HL-60 (cell line): Measurements from ENCODE around the gene MTFP1.

ENCODE experiments used
- DNase-seq, 2 experiments: peaks; one replicate each; pipeline ENCODE4 v3.0.0-alpha.2; 2010 to 2020; ENCODE audit warnings: low read depth in 1 of 2, low spot score in 1 of 2
- H3K27ac ChIP-seq: fragments of 250-450 bp; sonication (Bioruptor Pico); replicated peaks from 2 replicates; pipeline ENCODE4 v1.5.1; 2020; ENCODE audit warnings: mild to moderate bottlenecking, moderate library complexity
- H3K27me3 ChIP-seq: fragments of 250-450 bp; sonication (Bioruptor Pico); 2 replicates; pipeline ENCODE4 v1.5.1; 2021; ENCODE audit warnings: mild to moderate bottlenecking, moderate library complexity; ENCODE audit not compliant: insufficient read depth, poor library complexity, severe bottlenecking
- H3K4me3 ChIP-seq: replicated peaks from 2 replicates; pipeline ENCODE4 v1.5.1; 2011; ENCODE audit warnings: mild to moderate bottlenecking, control low read depth, low read length; ENCODE audit not compliant: insufficient read depth
- GABPA ChIP-seq: IDR thresholded peaks from 2 replicates; pipeline ENCODE4 v1.6.1; 2012; ENCODE audit warnings: low read depth
- POLR2AphosphoS5 ChIP-seq: IDR thresholded peaks from 2 replicates; pipeline ENCODE4 v1.6.1; 2012; ENCODE audit warnings: low read depth
- SPI1 ChIP-seq: IDR thresholded peaks from 2 replicates; pipeline ENCODE4 v1.6.1; 2012; ENCODE audit warnings: low read depth, mild to moderate bottlenecking, borderline replicate concordance
- TF ChIP-seq, protein P1 (sequence below): IDR thresholded peaks from 2 replicates; pipeline ENCODE4 v1.6.1; 2012; ENCODE audit warnings: low read depth; ENCODE audit not compliant: insufficient replicate concordance
- TF ChIP-seq, protein P2 (sequence below): IDR thresholded peaks from one replicate; pipeline ENCODE4 v1.5.1; 2011; ENCODE audit warnings: low read length, control low read depth, inconsistent platforms; ENCODE audit not compliant: insufficient read depth

MTFP1 gene

DNA sequence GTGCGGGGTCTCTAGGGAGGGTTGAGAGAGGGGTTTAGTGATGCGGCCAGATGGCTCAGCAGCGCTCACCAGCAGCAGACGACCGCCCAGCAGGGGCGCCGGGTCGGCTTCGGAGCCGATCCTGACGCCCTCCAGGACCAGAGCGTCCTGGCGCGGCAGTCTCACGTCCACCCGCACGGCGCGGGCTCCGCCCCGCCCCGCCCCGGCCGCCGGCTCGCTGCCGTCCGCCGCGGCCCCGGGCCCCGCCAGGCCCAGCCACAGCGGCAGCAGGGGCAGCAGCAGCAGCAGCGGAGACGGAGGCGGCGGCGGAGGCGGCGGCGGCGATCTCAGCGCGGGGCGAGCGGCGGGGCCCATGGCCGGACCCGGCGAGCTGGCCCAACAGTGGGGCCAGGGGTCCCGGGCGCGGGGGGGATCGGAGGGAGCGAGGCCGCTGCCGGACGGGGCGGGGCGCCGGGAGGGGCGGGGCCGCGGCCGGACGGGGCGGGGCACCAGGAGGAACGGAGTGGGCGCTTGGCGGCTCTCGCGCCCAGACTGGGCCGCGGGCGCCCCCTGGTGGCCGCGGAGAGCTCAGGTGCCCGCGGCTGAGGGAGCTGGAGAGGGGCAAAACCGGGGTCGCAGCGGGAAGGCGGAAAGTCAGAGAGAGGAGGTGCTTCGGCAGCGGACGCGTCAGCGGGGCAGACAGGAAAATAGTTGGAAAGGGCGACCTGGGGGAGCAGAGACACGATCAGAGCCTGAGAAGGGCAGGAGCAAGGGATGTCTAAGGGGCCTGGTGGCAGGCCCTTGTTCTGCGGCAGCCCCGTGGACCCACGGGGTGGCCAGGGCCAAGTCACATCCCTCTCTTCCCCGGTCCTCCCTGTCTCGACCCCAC lies 38.4 kb upstream of the MTFP1 start, which contains the start of gene RNF215:
TSS of gene RNF215 (minus strand) at position 452 of the 868 bp plus-strand sequence. CDS start at position 354, 98 bp downstream.
- H3K27ac ChIP-seq: no peak within 1 kb of the TSS
- peak; percentile 53 to 54 for DNase-seq
- H3K4me3 ChIP-seq: peak within 1 kb of the TSS; percentile 45

DNA sequence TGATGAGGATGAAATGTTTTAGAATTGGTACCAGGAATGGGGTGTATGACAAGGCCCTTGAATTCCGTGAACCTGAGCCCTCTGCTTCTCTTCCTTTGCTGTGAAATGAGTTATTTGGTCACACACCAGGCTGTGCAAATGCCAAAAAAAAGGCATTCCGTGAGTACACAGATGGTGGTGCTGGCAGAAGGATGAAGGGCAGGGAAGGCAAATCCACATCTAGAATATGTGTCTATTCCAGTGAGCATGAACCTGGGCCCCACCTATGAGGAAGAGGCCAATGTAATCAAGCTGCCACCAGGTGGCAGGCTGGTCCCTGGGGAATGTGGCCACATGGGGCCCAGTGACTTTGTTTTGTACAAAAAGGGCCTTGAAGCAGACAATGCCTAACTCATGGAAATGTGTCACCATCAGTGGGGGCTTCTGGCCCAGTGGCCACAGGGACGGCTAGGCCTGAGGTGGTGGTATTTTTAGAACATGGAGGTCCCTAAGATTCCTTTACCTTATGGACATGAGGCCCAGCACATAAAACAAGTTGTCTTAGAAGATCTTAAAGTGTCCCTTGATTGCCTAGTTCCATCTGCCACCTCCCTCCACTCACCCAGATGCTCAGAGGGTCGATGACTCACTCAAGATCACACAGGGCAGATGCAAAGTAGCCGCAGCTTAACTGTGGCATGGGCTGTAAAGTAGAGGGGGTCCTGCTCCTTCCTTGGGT lies 34.4 kb upstream of the MTFP1 start:
- H3K27ac ChIP-seq: no peak overlapping the region
- TF ChIP-seq GABPA (no peak), SPI1 (peak; percentile 22; the same call in 1 of the 2 replicates), POLR2AphosphoS5 (no peak)
- TF ChIP-seq, protein P1, sequence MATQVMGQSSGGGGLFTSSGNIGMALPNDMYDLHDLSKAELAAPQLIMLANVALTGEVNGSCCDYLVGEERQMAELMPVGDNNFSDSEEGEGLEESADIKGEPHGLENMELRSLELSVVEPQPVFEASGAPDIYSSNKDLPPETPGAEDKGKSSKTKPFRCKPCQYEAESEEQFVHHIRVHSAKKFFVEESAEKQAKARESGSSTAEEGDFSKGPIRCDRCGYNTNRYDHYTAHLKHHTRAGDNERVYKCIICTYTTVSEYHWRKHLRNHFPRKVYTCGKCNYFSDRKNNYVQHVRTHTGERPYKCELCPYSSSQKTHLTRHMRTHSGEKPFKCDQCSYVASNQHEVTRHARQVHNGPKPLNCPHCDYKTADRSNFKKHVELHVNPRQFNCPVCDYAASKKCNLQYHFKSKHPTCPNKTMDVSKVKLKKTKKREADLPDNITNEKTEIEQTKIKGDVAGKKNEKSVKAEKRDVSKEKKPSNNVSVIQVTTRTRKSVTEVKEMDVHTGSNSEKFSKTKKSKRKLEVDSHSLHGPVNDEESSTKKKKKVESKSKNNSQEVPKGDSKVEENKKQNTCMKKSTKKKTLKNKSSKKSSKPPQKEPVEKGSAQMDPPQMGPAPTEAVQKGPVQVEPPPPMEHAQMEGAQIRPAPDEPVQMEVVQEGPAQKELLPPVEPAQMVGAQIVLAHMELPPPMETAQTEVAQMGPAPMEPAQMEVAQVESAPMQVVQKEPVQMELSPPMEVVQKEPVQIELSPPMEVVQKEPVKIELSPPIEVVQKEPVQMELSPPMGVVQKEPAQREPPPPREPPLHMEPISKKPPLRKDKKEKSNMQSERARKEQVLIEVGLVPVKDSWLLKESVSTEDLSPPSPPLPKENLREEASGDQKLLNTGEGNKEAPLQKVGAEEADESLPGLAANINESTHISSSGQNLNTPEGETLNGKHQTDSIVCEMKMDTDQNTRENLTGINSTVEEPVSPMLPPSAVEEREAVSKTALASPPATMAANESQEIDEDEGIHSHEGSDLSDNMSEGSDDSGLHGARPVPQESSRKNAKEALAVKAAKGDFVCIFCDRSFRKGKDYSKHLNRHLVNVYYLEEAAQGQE: no peak
- TF ChIP-seq, protein P2, sequence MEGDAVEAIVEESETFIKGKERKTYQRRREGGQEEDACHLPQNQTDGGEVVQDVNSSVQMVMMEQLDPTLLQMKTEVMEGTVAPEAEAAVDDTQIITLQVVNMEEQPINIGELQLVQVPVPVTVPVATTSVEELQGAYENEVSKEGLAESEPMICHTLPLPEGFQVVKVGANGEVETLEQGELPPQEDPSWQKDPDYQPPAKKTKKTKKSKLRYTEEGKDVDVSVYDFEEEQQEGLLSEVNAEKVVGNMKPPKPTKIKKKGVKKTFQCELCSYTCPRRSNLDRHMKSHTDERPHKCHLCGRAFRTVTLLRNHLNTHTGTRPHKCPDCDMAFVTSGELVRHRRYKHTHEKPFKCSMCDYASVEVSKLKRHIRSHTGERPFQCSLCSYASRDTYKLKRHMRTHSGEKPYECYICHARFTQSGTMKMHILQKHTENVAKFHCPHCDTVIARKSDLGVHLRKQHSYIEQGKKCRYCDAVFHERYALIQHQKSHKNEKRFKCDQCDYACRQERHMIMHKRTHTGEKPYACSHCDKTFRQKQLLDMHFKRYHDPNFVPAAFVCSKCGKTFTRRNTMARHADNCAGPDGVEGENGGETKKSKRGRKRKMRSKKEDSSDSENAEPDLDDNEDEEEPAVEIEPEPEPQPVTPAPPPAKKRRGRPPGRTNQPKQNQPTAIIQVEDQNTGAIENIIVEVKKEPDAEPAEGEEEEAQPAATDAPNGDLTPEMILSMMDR: peak; percentile 83
- DNase-seq: peak in 1 of 2 experiments; percentile 78
- H3K4me3 ChIP-seq: no peak overlapping the region
- H3K27me3 ChIP-seq: no peaks in the 10 kb centered on the region

More for the DNA sequence above, 38.4 kb upstream of the MTFP1 start, which contains the start of gene RNF215:
- no peaks in the 10 kb centered on the region for H3K27me3 ChIP-seq
- TF ChIP-seq, protein P2: peak; percentile 43
- TF ChIP-seq, protein P1: no peak

DNA sequence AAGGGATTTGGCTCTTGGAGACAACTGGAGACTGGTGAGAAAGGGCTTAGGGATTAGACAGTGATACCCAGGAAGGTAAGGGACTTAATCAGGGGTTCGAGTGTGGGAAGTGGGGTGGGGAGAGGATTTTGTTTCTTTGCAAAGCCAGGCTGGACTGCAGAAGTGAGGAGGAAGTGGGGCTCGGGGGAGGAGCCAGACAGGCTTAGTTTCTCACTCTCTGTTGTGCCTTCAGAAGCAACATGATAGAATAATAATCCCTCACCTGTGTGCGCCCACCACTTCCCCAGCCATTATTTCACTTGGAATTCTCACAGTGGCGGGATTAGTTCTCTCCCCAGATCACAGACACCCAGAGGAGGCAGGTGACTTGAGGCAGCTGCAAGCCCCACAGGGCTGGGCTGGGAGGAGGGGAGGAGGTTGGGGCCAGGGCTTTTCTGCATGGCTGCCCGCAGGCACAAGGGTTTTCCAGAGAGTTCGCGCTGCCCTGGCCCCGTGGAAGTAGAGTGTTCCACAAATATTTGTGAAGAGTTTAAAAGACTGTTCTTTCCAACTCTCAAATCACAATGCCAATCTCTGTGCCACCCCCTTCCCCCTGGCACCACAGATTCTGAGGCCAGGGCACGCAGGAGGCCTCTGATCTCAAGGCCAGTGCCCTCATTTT lies 32.8 kb upstream of the MTFP1 start:
- TF ChIP-seq, protein P1: no peak
- peak; percentile 79 for TF ChIP-seq SPI1
- TF ChIP-seq GABPA: no peak
- no peak for TF ChIP-seq POLR2AphosphoS5
- DNase-seq: peak in 1 of 2 experiments; percentile 48
- no peak overlapping the region for H3K4me3 ChIP-seq
- no peak overlapping the region for H3K27ac ChIP-seq
- peaks cover 7% of the 10 kb centered on the region for H3K27me3 ChIP-seq
